GM20431 (cell line): ENCODE measurements around the gene CDC23.
"Not testable (repeated sequence)": the region's sequence is repeated elsewhere in the genome, so short reads cannot be mapped to it uniquely, and the experiment has no call there.

Experiments
- in situ Hi-C: fragments of 300-500 bp; cut with MseI, MboI; formaldehyde crosslinking; loops from one replicate; pipeline ENCODE4 v1.15.0; 2020; ENCODE audit warnings: low sequenced_read_pairs; ENCODE audit not compliant: unreplicated experiment

Gene CDC23

DNA sequence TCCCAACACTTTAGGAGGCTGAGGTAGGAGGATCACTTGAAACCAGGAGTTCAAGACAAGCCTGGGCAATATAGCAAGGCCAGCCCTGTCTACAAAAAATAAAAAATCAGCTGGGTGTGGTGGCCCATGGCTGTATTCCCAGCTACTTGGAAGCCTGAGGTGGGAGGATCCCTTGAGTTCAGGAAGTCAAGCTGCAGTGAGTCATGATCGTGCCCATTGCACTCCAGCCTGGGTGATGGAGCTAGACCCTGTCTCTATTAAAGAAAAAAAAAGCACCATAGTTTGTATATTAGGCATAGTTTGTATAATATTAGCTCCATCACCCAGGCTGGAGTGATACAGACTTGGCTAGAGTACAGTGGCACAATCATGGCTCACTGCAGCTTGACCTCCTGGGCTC, 64.3 kb downstream of the CDC23 start:
- in situ Hi-C loops = no loop called here

DNA sequence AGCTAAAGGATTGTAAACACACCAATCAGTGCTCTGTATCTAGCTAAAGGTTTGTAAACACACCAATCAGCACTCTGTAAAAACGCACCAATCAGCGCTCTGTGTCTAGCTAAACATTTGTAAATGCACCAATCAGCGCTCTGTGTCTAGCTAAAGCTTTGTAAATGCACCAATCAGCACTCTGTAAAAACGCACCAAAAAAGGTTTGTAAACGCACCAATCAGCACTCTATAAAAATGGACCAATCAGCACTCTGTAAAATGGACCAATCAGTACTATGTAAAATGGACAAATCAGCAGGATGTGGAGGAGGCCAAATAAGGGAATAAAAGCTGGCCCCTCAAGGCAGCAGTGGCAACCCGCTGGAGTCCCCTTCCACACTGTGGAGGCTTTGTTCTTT, 69.5 kb downstream of the CDC23 start:
- in situ Hi-C loops = not testable (repeated sequence)

DNA sequence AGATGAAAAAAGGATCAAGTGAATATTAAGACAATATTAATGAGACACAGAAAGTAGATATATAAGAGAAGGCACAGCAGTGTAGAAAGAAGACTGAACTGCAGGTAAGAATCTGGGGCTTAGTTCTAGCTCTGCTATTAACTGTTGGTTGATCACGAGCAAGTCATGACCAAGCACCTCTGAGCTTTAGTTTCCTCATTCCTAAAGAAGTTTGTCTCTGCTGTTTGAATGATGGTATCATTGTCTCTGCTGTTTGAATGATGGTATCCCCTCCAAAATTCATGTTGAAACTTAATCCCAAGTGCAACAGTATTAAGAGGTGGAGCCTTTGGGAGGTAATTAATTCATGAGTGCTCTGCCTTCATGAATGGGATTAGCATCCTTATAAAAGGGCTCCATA, 71.4 kb downstream of the CDC23 start:
- in situ Hi-C loops = no loop called here

DNA sequence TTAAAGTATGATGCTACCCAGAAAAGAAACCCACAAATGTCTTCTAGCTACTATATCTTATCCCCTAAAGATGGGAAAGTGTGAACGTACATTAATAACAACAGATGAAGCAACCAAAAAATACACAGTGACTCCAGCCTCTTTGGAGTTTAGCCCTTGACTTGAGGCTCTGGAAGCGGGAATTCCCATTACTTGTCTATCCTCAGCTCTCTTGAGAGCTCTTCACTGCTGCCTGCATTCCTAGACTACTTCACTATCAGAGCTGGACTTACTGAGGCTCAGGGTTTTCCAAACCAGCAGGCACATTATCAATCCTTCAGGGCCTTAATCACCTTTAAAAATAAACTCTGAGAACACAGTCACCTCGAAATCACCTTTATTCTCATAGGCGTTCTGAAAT, 72.9 kb downstream of the CDC23 start:
- in situ Hi-C loops = no loop called here

DNA sequence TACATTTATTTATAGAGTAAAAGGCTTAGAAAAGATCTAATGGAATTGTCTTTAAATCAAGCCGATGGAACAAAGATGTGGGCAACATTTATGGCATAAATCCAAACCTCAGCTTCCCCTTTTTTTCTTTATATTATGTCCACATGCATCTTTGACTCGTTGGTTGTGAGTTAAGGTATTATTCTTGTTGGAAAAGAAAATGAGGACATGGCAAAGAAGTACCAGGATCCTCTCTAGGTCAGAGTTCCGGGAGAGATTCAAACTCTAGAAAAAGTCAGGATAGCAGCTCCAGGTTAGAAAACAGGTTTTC, 73.4 kb downstream of the CDC23 start:
- in situ Hi-C loops = loop anchor here (10.0 kb wide), 1 partner anchor 65 kb away; no protein-coding TSS in a partner anchor

DNA sequence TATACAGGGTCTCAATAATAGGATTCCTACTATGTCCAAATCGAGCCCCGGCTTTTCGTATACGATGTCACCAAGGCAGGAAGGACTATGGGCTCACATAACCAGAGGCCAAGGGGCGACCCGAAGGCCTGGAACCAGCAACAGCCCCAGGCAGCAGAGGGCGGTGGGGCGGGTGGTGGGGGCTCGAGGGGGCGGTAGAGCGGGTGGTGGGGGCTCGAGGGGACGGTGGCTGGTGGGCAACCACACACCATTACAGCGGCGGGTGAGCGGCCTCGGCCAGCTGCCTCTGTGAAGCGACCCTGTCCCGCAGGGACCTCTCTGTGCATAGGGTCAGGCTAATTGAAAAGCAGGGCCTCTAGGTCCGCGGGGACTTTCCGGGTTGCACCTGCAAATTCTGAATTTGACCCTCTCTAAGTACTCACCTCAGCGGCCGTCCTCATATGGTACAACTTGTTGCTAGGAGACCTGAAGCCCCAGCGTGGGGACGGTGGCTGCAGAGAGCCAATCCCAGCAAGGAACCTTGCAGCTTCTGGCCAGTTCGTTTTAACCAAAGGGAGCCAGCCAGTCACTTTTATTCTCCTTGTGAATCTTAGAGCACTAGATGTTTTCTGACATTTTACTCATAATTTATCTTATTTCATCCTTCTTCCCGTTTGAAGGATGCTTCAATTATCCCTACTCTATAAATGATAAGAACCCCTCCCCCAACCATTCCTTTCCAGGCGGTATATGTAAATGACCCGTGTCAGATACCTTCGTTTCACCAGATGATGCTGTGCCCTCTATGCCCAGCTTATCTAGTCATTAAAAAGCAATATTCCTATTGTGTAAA, 74.0 kb downstream of the CDC23 start, which contains the start of gene NME5:
Gene NME5 (minus strand): TSS at position 480 of the 832 bp plus-strand sequence. CDS start 648 bp downstream, outside the sequence.
- in situ Hi-C loops = loop anchor here (10.0 kb wide), 1 partner anchor 64 kb away; no protein-coding TSS in a partner anchor
